Prostate gland (tissue), 2 donors: ENCODE data around the gene CHTF8.

Experiments used
- CTCF ChIP-seq, 4 experiments: fragments of 200-600 bp in 2 of 4; fragments of 450-650 bp in 2 of 4; sonication (generic) in 2 of 4; IDR thresholded peaks; 1 replicate in 3 of 4; 2 replicates in 1 of 4; pipeline ENCODE4 v1.5.1; 2016 to 2019; ENCODE audit warnings: antibody characterized with exemption in 4 of 4, mild to moderate bottlenecking in 2 of 4, moderate library complexity in 2 of 4
- POLR2A ChIP-seq: fragments of 450-650 bp; IDR thresholded peaks from one replicate; pipeline ENCODE4 v1.6.1; 2016; ENCODE audit warnings: antibody characterized with exemption, mild to moderate bottlenecking

DNA sequence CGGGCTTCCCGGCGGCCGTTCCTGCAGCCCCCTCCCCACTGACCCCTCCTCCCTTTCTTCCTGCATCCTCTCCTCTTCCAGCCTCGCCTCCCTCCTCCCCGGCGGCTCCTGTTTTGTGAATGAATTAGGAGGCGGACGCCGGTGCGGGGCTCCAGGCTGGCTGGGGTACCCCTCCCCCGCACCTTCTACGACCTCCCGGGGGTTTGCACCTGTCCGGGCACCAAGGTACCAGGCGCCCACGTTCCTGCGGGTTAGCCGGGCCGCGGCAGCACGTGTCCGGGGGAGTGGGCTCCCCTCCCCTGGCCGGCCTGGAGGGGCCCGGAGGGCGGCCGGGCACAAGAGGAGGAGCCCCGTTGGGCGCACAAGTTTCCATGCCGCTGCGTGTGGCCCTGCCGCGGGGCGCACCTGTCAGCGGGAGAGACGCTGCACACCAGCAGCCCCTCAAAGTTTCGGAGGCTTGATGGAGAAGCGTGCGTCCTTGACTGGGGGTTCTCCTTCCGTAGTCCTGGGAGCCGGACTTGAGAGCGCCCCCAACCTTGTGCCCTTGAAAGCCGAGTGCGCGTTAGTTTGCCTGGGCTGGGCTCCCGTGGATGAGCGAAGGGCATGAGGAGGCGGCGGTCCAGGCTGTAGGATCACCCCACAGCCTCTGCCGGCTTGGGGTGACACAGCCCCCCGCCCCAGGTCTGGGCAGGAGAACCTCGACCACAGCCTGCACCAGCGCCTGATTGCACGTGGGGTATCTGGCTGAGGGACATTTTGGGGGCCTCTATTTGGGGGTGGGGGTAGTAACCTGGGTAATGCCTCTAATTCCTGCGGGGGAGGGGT, 25.7 kb downstream of the CHTF8 start:
- TF ChIP-seq CTCF (IDR thresholded peaks at IDR 0.05) (no peak), POLR2A (no peak)
